ENCODE data around the gene EEF1B2.

The EEF1B2 gene

DNA sequence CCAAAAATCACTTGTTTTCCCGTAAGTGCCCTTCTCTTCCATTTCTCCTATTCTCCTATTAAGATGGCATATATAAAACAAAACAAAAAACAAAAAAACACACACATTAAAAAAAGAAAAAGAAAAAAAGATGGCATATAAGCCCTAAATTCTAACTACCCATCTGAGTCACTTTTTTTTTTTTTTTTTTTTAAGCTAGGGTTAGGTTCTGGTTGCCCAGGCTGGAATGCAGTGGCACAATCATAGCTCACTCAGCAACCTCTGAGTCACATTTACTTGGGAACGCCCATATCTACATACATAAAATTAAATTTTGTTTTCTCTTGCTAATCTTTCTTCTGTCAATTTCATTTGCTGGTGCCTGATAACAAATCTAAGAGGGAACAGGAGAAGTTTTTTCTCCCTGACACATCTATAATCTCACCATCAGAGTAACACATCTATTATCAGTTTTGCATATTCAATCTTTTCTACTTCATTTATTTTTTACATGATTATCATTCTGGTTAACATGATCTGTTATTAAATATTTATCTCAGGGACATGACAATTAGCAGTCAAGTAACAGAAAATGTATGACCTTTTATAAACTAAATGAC is 52.1 kb downstream of the EEF1B2 start:
- TF ChIP-seq CEBPB (IDR thresholded peaks at IDR 0.05) (no peak), EP300 (IDR thresholded peaks at IDR 0.05; ENCODE audit: borderline replicate concordance) (no peak), FOXM1 (IDR thresholded peaks at IDR 0.05; ENCODE audit: borderline replicate concordance, low read depth) (no peak), ZBTB7A (IDR thresholded peaks at IDR 0.05; ENCODE audit: low read depth) (no peak), TCF12 (IDR thresholded peaks at IDR 0.05; ENCODE audit: low read depth) (no peak), CREB1 (IDR thresholded peaks at IDR 0.05; ENCODE audit: low read depth) (no peak), USF1 (IDR thresholded peaks at IDR 0.05) (no peak), TEAD4 (IDR thresholded peaks at IDR 0.05) (no peak)
- TF ChIP-seq, protein P1, sequence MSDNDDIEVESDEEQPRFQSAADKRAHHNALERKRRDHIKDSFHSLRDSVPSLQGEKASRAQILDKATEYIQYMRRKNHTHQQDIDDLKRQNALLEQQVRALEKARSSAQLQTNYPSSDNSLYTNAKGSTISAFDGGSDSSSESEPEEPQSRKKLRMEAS (IDR thresholded peaks at IDR 0.05): no peak
